Activated CD8-positive, alpha-beta memory T cell treated with anti-CD3 and anti-CD28 coated beads for 36 hours (primary cell): ENCODE data around the gene TMEM86B. TPM values are rescaled to one million over a fixed set of nuclear protein-coding genes. Genes with fewer than 3 reads are reported as not detected.

Experiments used
- CTCF ChIA-PET: fragments of 350-600 bp; sonication (Branson Sonifier 250); formaldehyde crosslinking; loops from one replicate; lab custom pipeline; 2021; ENCODE audit warnings: antibody characterized with exemption; lab: Charles Lee
- POLR2A ChIA-PET: fragments of 350-600 bp; sonication (Branson Sonifier 250); formaldehyde crosslinking; loops from one replicate; lab custom pipeline; 2021; ENCODE audit warnings: antibody characterized with exemption; lab: Charles Lee
- total RNA-seq, 2 experiments: library from RNA; stranded (reverse); gene quantifications; one replicate each; pipeline ENCODE4 v1.2.3, GENCODE V29; 2021

The TMEM86B gene
- total RNA-seq, 2 experiments from 2014 or later, result 6.5 to 7.6 TPM

DNA sequence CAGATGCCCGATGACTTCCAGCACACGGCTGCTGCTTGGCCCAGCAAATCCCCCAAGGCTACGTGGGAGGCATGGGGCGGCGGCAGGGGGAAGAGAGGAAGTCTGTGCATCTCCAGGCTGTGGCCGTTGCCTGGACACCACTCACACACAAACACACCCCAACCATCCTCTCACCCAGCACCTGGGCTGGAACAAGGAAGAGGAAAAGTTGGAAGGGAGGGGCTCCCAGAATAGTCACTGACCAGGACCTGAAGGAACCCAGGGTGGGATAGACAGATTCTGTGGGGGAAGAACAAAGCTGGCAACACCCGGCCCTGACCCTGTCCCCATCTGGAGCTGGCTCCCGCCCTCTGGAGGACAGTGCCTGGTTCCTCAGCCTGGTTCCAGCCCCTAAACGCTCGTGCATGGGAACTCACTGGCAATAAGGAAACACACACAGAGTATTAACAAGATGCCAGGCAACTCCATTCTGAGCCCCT lies 19.1 kb upstream of the TMEM86B start:
- CTCF ChIA-PET, result no interaction called here
- POLR2A ChIA-PET, result no interaction called here

DNA sequence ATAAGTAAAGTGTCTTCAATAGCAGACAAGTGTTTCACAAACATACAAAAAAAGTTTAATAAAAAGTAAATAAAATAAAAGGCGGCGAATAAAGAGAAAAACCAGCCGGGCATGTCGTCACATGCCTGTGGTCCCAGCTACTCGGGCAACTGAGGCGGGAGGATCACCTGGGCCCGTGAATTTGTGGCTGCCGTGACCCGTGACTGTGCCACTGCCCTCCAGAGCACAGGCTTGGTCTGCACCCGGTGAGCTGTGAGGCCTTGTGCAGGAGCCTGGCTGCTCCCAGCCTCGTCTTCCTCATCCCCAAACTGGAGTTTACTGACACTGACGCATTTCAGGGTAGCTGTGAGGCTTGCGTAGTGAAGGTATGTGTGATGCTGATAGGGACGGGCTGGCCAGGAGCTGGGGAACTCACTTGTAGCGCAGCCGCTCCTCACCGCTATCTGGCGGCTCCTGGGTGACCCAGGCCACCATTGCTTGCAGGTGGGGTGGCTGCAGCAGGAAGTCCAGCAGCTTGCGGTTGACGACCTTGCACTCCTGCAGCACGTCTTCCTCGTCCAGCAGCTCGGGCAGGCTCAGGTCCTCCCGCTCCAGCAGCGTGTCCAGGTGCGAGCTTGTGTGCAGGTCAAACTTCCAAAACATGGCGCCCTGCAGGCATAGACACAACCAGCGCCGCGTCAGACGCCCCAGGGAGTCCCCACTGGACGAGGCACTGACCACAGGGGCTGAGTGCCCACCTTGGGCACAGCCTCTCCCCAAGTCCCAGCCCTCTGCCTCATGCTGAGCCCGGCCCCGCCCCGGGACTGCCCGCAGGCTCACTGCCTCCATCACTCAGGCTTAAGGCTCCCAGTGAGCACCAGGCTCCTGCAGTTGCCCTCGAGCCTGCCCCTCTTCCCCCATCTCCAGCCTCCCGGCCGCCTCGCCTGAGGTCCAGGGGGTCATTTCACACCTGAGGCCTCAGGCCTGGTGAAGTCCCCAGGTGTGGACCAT lies 18.2 kb upstream of the TMEM86B start:
- ChIA-PET CTCF (interaction anchor here (0.6 kb wide), 1 partner anchor 36 kb away, joined by 5 read pairs; no protein-coding TSS in a partner anchor), POLR2A (no interaction called here)

DNA sequence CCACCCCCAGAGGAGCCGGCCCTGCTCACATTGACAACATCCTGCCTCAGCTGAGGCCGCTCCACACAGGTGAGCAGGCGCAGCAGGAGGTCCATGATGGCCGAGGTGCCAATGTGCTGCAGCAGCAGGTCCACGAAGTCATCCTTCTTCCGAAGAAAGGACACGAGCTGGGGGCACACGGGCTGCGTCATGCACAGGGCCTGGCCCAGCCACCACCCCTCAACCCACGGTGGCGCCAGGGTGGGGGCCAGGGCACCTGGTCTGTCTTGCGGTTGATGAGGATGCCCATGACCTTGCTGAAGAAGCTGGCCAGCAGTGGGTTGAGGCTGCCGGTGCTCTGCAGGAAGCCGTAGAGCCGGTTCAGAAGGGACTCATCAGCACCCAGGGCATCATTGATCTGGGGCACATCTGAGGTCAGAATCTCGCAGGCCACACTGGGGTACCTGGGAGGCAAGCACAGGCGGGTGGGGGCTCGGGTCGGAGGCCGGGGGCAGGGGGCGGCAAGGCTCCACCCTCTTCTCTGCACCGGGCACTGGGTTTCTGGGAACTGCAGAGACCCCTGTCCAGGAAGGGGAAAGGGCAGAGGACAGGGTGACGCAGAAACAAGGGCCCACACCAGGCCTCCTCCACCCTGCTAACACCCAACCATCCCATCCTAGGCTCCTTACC lies 16.8 kb upstream of the TMEM86B start:
- CTCF ChIA-PET, result no interaction called here
- POLR2A ChIA-PET, result interaction anchor here (0.7 kb wide), 1 partner anchor 31 kb away, joined by 3 read pairs; no protein-coding TSS in a partner anchor

DNA sequence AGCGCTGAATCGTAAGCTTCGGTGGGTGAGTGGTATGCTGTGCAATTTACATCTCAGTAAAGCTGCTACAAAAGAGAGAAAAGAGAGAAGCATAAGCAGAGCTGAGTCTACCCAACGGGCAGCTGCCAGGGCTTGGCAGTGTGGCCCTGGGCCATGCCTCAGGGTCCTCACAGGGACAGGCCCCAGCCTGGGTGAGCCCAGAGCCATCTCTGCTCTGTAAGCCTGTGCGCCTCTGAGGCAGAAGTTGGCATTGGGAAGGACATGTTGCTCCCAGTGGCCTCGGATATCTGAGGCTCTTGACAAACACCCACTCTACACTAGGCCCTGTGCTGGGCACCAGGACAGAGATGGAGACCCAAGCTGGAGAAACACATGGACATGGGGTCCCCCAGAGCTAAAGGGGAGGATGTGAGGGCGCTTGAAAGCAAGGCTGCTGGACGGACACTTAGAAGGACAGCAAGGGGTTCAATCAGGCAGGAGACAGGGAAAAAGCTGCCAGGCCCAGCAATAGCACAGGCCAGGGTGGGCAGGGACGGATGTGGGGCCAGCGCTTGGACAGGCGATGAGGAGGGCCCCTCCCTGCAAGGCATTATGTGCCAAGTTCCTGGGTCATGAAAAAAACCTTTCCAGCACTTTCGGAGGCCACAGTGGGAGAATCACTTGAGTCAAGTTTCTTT lies 15.6 kb upstream of the TMEM86B start:
- POLR2A ChIA-PET, result no interaction called here
- CTCF ChIA-PET, result no interaction called here

DNA sequence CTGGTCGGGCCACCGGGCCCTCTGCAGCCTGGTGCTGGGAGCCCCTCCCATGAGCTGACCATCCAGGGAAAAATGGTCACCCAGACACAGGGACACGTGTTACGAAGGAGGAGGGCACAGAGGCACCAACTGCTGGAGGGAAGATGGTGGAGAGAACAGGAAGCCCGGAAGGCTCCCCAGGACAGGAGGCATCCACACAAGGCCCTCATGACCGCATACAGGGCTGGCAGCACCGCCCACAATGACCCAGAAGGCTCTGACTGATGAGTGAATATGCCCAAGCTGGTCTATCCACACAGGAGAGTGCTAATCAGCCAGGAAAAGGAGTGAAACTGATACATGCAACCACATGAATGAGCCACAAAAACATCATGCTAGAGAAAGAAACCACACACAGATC lies 14.0 kb upstream of the TMEM86B start:
- CTCF ChIA-PET, result no interaction called here

DNA sequence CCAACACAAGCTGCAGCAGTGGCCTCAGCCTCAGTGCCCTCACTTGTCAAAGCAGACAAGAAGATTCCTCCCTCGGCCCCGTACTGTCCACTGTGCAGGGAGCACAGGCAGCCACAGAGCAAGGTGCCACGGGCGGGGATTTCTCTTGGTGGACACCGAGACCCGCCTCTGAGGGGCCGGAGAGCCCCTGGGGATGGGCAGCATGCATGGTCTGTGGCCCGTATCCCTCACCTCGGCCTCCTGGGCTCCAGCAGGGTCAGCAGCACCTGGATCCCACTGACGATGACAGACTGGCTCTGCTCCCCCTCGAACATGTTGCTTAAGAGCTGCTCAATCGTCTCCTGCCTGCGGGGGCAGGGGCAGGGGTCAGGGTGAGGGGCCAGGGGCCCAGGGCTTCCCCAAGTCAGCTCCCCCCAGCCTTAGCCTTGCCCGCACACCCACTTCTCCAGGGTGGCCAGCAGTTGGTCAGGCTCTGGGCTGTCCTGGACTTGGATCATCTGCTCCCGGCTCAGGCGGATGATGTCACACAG lies 13.4 kb upstream of the TMEM86B start:
- ChIA-PET CTCF (no interaction called here), POLR2A (no interaction called here)

More for the DNA sequence above, 14.0 kb upstream of the TMEM86B start:
- POLR2A ChIA-PET, result no interaction called here

DNA sequence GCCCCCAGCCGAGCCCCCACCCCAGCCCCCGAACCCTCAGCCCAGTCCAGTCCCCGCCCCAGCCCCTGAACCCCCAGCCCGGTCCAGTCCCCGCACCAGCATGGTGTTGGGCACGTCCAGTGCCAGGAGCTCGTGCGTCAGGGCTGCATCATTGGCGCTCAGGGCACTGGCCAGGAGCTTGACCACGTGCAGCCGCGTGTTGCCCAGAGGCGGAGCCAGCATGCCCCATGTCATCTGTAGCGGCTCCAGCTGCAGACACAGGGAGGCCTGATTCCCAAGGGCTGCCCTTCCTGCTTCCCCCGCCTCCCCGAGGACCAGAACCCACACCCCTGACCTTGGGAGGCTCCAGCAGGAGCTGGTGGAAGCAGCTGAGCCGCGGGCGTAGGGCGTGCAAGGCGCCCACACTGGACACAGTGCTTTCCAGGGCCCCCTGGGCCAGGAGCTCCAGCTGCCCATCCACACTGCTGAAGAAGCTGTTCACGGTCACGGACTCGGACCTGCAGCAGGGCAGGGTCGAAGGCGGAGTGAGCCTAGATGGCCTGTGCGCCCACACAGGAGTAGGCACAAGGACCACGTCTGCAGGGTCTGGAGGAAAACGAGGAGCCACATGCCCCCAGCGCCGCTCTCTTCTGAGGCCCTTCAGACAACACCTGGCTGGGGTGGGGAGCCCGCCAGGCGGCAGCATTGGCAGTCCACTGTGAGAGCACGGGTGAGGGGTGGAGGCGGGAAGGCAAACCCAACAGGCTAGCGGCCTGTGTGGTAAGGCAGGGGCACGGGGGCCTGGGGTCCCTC lies 12.8 kb upstream of the TMEM86B start:
- ChIA-PET POLR2A (interaction anchor here (0.6 kb wide), 1 partner anchor 867 kb away, joined by 3 read pairs; no protein-coding TSS in a partner anchor), CTCF (no interaction called here)

DNA sequence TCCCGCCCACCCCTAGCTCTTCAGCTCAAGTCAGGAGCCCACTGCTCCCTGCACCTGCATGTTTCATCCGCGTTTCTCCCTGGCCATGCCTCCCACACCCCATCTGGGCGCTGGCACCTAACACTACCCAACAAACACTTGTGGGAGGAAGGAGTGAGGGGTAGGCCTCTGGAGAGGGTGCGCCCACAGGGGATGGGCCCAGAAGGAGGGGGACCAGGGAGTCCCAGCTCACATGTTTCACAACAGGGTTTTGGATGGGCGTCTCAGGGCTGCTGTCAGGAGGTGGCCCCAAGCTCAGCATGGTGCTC lies 12.1 kb upstream of the TMEM86B start:
- POLR2A ChIA-PET, result interaction anchor here (0.6 kb wide), 1 partner anchor 868 kb away, joined by 3 read pairs; no protein-coding TSS in a partner anchor
- CTCF ChIA-PET, result no interaction called here

DNA sequence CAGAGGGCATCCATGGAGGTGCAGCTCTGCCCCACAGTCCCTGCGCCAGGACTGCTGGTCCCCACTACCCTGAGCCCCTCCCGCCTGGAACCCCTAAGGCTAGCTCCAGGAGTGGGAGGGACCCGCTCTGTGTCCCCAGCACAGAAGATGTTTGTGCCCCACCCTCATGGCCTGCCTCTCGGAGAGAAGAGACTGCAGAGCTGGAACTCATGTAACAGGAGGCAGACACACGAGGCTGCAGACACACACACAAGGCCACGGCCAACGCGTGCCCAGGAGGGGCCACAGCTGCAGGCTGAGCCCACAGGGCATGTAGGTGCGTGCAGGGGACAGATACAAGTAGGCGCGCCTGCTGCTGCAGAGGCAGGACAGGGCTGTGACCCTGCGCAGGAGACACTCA lies 10.4 kb upstream of the TMEM86B start:
- ChIA-PET POLR2A (no interaction called here), CTCF (no interaction called here)

DNA sequence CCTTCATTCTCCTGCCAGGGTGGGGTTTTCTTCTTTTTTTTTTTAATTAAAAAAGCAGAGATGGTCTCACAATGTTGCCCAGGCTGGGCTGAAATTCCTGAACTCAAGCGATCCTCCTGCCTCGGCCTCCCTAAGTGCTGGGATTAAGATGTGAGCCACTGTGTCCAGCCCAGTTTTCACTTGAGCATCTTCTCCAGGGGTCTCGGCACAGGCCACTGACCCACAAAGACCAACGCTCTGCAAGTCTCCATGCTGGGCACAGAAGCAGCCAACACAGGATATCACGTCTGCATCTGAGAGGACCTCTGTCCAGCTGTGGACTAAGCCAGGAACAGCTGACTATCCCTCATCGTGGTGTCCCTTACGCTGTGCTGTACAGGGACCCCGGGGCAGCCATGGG lies 9.5 kb upstream of the TMEM86B start:
- POLR2A ChIA-PET, result no interaction called here
- CTCF ChIA-PET, result no interaction called here

DNA sequence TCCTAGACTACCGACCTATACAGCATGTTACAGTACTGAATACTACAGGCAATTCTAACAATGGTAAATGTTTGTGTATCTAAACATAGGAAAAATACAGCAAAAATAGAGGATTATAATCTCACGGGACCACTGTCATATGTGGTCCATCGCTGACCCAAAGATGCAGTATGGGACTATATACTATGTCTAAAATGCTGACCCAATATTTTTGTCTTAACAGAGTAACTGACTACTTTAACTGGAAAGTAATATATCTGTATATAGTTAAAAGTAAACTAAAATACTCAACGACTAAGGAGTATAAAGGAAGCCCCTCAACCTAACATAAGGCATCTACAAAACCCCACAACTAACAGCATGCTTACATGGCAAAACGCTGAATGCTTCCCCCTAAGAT lies 4.4 kb upstream of the TMEM86B start:
- CTCF ChIA-PET, result no interaction called here
- POLR2A ChIA-PET, result no interaction called here

DNA sequence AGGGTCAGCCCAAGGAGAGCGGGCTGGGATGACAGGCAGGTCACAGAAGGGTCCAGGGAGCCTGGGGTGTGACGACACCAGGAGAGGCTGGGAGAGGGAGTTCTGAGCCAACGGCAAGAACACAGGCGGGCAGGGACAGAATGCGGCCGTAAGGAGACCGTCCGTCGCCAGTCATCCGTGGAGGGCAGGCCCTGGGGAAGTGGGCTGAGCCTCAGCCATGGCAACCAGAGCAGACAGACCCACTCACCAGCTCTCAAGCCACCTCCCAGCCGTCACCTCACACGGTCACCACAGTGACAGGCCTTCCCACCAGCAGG lies 3.7 kb upstream of the TMEM86B start:
- POLR2A ChIA-PET, result no interaction called here

DNA sequence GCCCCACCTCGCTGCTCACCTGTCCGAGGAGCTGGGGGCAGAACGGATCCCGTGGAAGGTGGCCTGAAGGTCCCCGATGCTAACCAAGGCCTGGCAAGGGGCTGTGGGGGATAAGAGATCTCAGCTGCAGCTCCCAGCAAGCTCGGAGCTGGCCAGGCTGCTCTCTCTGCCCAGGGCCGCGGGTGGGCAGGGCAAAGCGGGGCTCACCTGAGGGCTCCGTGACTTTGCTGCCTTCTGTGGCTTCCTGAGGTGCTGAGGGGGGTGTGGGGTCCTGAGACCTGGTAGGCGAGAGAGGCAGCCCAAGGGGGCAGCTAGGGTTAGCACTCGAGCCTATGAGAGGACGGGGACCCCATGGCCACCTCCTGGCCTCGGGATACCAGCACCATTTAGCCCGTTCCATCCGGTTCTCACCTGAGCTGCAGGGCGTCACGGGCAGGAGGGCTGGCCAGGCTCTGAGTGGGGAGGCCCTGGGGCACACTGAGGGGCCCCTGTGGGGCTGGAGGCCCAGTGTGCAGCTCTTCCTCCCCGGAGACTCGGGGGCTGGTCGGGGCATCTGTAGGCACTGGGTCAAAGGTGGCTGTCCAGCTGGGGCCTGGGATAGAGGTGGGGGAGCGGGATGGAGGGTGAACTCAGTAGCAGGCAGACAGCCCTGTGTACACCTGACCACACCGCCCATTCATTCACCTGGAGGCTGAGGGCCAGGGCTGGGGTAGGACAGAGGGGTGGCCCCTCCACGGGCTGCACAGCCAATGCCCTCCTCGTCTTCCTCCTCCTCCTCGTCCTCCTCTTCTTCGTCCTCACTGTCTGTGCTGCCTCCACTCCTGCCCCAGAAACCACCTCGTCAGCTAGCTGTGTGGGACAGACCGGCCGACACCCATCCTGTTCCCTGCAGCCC lies 3.1 kb upstream of the TMEM86B start:
- CTCF ChIA-PET, result no interaction called here

More for the DNA sequence above, 3.7 kb upstream of the TMEM86B start:
- CTCF ChIA-PET, result no interaction called here

DNA sequence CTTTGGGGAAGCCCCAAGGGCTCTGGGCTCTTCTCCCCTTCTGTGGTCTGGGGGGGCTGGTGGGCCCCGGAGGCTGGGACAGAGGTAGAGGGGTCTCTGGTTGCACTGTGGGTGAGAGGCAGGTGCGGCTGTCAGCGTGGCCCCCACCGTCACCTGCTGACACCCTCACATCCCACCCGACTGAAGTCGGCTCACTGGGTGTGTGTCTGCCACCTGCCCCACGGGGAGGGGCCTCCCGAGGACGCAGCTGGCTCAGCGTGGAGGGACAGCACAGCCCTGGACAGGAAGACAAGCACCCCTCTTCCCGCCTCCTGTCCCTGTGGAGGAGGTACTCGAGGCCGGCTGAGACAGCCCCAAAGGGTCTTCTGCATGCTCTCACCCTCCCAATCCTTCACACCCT lies 2.2 kb upstream of the TMEM86B start:
- POLR2A ChIA-PET, result no interaction called here
- CTCF ChIA-PET, result no interaction called here

More for the DNA sequence above, 3.1 kb upstream of the TMEM86B start:
- POLR2A ChIA-PET, result no interaction called here

DNA sequence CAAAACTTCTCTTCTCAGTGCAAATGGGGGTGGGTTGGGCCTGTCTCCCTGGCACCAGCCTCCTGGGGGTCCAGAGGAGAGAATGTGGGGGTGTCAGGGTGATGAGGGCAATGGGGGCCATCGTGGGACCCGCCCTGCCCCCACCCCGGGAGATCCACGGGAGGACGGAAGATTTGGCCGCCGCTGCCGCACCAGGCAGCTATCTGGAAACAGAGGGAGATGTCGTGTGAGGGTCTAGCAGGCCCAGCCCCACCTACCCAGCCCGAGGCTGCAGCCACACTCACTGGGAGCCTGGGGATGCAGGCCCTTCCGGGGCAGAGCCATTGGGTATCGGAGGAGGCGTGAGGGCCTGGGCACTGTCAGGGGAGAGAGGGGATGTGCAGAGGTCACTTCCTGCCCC lies 1.8 kb upstream of the TMEM86B start:
- ChIA-PET CTCF (no interaction called here), POLR2A (no interaction called here)

DNA sequence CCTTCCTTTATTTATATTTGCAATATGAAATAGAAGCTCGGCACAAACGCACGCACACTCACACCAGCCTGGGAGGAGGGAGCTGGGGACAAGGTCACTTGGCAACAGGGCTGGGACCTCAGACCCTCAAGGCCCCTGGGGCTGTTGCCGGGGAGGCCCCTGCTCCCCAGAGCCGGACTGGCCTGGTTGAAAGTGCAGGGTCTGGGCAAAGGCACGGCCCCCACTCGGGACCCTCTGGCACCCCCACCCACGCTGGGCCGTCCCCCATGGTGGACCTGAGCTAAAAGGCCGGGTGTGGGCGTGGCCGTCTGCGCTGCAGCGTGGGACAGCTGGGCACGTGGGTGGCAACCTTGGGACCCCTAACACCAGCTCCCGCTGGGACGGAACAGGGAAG lies 1.2 kb upstream of the TMEM86B start:
- ChIA-PET POLR2A (no interaction called here), CTCF (no interaction called here)

DNA sequence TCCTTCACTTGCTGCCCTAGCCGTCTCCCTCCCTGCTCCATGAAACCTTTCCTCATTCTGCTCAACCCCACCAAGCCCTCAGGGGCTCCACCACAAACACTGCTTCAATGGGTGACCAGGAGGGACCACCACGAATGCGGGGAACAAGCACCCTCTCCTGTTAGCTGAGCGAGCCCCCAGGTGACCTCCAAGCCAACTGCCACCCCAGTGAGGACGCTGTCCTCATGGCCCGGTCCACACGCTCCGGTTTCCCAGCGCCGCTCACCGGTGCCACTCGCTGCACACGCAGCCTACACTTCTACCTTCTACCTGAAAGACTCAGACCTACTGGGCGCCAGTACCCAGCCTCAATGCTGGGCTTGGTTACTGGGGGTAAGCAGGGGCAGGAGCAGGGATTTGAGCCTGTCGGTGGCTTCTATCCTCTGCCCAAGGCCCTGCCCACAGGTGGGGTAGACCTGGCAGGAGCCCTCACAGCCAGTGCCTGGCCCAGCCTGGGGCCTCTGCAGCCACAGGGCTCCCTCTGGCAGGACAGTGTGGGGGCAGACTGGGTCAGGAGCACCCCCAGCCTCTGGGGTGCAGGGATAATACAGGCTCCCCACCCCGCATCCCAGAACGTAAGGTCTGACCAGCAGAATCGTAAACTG lies 704 bp upstream of the TMEM86B start:
- POLR2A ChIA-PET, result no interaction called here
- CTCF ChIA-PET, result no interaction called here

DNA sequence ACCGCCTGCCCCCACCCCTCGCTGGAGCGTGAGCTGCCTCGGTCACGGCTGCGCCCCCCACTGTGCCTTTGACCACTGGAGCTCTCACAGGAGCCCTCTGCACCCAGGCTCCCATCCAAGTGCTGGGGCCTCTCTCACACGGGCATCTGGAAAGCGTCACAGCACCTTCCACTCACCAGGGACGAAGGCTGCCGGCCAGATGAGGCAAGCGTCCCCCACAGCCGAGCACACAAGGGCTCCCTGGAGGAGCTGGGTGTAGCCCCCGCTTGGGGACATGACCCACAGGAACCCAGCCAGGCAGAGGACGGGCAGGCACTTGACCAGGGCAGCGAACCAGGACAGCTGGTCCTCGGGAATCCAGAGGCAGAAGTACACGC lies 560 bp downstream of the TMEM86B start:
- ChIA-PET CTCF (no interaction called here), POLR2A (no interaction called here)
